ENCODE data around the gene GABARAP. TPM values are rescaled to one million over a fixed set of nuclear protein-coding genes. Genes with fewer than 3 reads are reported as not detected.

The GABARAP gene
- total RNA-seq, 1 experiment from 2014 or later, result 228 TPM

DNA sequence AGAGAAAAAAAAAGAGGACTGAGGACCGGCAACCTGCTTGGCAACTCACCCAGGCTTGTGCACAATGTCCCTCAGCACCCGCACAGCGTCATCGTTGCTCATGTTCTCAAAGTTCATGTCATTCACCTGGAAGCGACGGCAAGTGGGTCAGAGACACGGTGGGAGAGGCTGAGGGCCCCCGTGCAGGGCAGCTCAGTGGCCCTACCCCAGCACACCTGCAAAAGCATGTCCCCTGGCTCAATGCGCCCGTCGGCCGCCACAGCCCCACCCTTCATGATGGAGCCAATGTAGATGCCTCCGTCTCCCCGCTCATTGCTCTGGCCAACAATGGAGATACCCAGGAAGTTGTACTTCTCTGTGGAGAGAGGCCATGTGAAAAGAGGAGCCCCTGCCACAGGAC lies 13.3 kb downstream of the GABARAP start:
- no peak overlapping the region for H3K4me3 Mint-ChIP-seq

DNA sequence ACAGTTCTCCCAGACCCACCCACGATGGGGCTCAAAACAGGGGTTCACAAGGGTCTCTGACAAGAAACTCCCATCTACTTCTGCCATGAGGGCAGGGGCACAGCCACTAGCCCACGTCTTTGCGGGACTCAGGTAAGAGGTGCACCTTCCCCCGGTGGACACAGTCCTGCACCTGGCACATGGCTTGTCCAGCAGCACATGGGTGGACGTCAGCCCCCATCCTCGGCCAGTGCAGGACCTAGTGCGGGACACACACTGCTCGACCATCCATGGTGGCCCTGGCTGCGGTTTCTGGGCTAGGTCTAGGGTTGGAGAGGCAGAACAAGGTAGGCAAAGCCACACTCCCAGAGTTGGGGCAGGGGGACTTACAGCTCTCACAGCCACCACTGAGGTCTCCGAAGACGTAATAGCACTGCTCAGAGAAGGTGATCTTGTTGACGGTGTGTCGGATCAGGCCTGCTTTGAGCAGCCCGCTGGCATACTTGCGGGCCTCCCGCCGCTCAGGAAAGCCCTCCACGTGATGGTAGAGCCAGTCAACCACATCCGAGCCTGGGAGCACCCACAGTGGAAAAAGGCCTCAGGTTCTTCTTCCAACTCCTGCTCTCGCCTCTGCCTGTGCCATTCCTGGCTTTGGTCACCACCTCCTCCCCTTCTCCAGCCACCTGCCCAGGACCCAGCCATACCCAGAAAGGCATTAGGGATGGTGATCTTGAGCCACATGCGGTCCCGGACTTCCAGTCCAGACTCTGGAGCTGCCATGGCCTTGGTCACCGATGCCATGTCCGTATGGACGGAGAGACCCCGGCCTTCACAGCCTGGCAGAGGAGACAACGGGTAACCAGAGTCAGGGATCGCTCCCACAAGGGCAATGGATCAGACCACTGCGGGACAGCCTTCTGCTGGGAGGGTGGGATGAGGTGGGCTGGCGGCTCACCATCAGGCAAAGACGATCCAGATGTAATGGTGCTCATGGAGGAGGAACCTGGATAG lies 15.2 kb downstream of the GABARAP start:
- peaks cover 46% of the 10 kb centered on the region for H3K36me3 Mint-ChIP-seq
- ATAC-seq, result no peak
- H3K27me3 Mint-ChIP-seq (ENCODE audit: low read depth), result no peaks in the 10 kb centered on the region
- no peak overlapping the region for H3K27ac Mint-ChIP-seq
- DNase-seq (ENCODE audit: low spot score), result no peak
- peaks cover 2% of the 10 kb centered on the region for H3K4me1 Mint-ChIP-seq
- H3K9me3 Mint-ChIP-seq, result no peaks in the 10 kb centered on the region
- ChIA-PET CTCF (no interaction called here), POLR2A (no interaction called here)
- H3K4me3 Mint-ChIP-seq, result no peak overlapping the region
- TF ChIP-seq FOXJ3 (CRISPR knock-in tag; IDR thresholded peaks at IDR 0.05; ENCODE audit: borderline replicate concordance), result no peak
- TF ChIP-seq, protein P1, sequence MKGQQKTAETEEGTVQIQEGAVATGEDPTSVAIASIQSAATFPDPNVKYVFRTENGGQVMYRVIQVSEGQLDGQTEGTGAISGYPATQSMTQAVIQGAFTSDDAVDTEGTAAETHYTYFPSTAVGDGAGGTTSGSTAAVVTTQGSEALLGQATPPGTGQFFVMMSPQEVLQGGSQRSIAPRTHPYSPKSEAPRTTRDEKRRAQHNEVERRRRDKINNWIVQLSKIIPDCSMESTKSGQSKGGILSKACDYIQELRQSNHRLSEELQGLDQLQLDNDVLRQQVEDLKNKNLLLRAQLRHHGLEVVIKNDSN (CRISPR knock-in tag; IDR thresholded peaks at IDR 0.05), result no peak
- TF ChIP-seq SMAD3 (CRISPR knock-in tag; IDR thresholded peaks at IDR 0.05; ENCODE audit: borderline replicate concordance), result no peak
- TF ChIP-seq, protein P2, sequence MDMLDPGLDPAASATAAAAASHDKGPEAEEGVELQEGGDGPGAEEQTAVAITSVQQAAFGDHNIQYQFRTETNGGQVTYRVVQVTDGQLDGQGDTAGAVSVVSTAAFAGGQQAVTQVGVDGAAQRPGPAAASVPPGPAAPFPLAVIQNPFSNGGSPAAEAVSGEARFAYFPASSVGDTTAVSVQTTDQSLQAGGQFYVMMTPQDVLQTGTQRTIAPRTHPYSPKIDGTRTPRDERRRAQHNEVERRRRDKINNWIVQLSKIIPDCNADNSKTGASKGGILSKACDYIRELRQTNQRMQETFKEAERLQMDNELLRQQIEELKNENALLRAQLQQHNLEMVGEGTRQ (CRISPR knock-in tag; IDR thresholded peaks at IDR 0.05), result no peak
- TF ChIP-seq, protein P3, sequence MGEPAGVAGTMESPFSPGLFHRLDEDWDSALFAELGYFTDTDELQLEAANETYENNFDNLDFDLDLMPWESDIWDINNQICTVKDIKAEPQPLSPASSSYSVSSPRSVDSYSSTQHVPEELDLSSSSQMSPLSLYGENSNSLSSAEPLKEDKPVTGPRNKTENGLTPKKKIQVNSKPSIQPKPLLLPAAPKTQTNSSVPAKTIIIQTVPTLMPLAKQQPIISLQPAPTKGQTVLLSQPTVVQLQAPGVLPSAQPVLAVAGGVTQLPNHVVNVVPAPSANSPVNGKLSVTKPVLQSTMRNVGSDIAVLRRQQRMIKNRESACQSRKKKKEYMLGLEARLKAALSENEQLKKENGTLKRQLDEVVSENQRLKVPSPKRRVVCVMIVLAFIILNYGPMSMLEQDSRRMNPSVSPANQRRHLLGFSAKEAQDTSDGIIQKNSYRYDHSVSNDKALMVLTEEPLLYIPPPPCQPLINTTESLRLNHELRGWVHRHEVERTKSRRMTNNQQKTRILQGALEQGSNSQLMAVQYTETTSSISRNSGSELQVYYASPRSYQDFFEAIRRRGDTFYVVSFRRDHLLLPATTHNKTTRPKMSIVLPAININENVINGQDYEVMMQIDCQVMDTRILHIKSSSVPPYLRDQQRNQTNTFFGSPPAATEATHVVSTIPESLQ (CRISPR knock-in tag; IDR thresholded peaks at IDR 0.05), result no peak
- TF ChIP-seq, protein P4, sequence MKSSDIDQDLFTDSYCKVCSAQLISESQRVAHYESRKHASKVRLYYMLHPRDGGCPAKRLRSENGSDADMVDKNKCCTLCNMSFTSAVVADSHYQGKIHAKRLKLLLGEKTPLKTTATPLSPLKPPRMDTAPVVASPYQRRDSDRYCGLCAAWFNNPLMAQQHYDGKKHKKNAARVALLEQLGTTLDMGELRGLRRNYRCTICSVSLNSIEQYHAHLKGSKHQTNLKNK (CRISPR knock-in tag; IDR thresholded peaks at IDR 0.05), result no peak

More for the DNA sequence above, 13.3 kb downstream of the GABARAP start:
- Mint-ChIP-seq H3K27me3 (ENCODE audit: low read depth) (no peaks in the 10 kb centered on the region), H3K27ac (no peak overlapping the region), H3K36me3 (peaks cover 38% of the 10 kb centered on the region), H3K9me3 (no peaks in the 10 kb centered on the region), H3K4me1 (peaks cover 14% of the 10 kb centered on the region)
- ATAC-seq (no peak), DNase-seq (ENCODE audit: low spot score) (no peak)
- TF ChIP-seq, protein P5, sequence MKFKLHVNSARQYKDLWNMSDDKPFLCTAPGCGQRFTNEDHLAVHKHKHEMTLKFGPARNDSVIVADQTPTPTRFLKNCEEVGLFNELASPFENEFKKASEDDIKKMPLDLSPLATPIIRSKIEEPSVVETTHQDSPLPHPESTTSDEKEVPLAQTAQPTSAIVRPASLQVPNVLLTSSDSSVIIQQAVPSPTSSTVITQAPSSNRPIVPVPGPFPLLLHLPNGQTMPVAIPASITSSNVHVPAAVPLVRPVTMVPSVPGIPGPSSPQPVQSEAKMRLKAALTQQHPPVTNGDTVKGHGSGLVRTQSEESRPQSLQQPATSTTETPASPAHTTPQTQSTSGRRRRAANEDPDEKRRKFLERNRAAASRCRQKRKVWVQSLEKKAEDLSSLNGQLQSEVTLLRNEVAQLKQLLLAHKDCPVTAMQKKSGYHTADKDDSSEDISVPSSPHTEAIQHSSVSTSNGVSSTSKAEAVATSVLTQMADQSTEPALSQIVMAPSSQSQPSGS (CRISPR knock-in tag; IDR thresholded peaks at IDR 0.05; ENCODE audit: borderline replicate concordance, low read depth), result no peak
- no peak for TF ChIP-seq ZNF416 (CRISPR knock-in tag; IDR thresholded peaks at IDR 0.05)
- TF ChIP-seq ETV6 (CRISPR knock-in tag; IDR thresholded peaks at IDR 0.05), result no peak
- TF ChIP-seq, protein P6, sequence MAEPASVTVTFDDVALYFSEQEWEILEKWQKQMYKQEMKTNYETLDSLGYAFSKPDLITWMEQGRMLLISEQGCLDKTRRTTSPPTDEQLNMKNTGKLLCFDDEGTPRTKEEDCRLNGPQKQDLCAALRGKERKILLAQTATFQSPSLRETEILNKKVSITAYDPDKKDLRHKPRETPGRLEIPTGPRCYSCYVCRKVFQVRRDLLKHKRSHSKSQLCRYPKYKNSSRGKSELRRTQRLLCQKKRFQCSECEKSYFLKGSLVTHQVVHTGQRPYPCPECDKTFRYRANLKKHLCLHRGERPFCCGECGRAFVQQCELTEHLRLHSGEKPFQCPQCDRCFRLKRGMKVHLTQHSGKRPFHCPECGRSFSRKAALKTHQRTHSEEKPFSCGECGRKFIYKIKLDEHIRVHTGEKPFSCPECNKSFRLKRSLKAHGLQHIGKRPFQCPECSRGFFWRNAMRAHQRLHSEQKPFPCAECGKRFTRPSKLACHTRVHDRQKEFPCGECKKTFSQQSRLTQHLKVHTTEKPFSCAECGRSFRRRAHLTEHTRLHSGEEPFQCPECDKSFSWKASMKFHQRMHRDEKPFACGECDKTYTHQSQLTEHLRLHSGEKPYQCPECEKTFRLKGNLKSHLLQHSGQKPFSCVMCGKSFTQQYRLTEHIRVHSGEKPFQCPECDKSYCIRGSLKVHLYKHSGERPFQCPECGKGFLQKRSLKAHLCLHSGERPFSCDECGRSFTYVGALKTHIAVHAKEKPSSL (CRISPR knock-in tag; conservative IDR thresholded peaks at IDR 0.05), result no peak
- no peak for TF ChIP-seq RELA (CRISPR knock-in tag; IDR thresholded peaks at IDR 0.05; ENCODE audit: borderline replicate concordance)
- TF ChIP-seq NR3C1 (CRISPR knock-in tag; conservative IDR thresholded peaks at IDR 0.05; ENCODE audit: low read depth), result no peak
- TF ChIP-seq, protein P2 (CRISPR knock-in tag; IDR thresholded peaks at IDR 0.05), result no peak
- no peak for TF ChIP-seq CREB1 (CRISPR knock-in tag; IDR thresholded peaks at IDR 0.05)
- TF ChIP-seq, protein P7, sequence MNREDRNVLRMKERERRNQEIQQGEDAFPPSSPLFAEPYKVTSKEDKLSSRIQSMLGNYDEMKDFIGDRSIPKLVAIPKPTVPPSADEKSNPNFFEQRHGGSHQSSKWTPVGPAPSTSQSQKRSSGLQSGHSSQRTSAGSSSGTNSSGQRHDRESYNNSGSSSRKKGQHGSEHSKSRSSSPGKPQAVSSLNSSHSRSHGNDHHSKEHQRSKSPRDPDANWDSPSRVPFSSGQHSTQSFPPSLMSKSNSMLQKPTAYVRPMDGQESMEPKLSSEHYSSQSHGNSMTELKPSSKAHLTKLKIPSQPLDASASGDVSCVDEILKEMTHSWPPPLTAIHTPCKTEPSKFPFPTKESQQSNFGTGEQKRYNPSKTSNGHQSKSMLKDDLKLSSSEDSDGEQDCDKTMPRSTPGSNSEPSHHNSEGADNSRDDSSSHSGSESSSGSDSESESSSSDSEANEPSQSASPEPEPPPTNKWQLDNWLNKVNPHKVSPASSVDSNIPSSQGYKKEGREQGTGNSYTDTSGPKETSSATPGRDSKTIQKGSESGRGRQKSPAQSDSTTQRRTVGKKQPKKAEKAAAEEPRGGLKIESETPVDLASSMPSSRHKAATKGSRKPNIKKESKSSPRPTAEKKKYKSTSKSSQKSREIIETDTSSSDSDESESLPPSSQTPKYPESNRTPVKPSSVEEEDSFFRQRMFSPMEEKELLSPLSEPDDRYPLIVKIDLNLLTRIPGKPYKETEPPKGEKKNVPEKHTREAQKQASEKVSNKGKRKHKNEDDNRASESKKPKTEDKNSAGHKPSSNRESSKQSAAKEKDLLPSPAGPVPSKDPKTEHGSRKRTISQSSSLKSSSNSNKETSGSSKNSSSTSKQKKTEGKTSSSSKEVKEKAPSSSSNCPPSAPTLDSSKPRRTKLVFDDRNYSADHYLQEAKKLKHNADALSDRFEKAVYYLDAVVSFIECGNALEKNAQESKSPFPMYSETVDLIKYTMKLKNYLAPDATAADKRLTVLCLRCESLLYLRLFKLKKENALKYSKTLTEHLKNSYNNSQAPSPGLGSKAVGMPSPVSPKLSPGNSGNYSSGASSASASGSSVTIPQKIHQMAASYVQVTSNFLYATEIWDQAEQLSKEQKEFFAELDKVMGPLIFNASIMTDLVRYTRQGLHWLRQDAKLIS (CRISPR knock-in tag; IDR thresholded peaks at IDR 0.05; ENCODE audit: borderline replicate concordance), result no peak
- TF ChIP-seq, protein P8, sequence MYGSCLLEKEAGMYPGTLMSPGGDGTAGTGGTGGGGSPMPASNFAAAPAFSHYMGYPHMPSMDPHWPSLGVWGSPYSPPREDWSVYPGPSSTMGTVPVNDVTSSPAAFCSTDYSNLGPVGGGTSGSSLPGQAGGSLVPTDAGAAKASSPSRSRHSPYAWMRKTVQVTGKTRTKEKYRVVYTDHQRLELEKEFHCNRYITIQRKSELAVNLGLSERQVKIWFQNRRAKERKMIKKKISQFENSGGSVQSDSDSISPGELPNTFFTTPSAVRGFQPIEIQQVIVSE (CRISPR knock-in tag; IDR thresholded peaks at IDR 0.05; ENCODE audit: borderline replicate concordance), result no peak
- ChIA-PET POLR2A (no interaction called here), CTCF (no interaction called here)

Measured in WTC11 (cell line).